T-helper 22 cell (primary cell): ENCODE data around the gene CELSR1.

Experiments used
- DNase-seq: peaks from one replicate; pipeline ENCODE4 v3.0.0-alpha.2; 2020; ENCODE audit warnings: low read depth

The CELSR1 gene

GRCh38 chr22:46458525-46458924 is 78.9 kb downstream of the CELSR1 start:
- no peak for DNase-seq

GRCh38 chr22:46457502-46458488 is 79.6 kb downstream of the CELSR1 start:
- DNase-seq, result no peak

GRCh38 chr22:46456818-46457163 is 80.6 kb downstream of the CELSR1 start:
- no peak for DNase-seq

DNA sequence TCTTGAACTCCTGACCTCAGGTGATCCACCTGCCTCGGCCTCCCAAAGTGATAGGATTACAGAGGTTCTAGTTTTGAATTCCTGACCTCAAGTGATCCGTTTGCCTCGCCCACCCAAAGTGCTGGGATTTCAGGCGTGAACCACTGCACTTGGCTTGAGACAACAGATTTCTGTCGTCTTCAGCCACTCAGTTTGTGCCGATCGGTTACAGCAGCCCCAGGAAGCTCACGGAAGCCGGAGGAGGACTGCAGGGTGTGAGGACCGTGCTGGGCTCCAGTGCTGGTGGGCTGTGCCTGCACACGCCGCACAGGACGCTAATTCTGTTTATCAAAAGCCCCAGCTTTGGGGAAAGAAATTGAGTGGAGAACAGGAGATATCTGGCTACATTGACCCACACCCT is 82.0 kb downstream of the CELSR1 start:
- no peak for DNase-seq

- DNase-seq, result no peak
Measured at GRCh38 chr22:46454504-46455269, 82.7 kb downstream of the CELSR1 start.

GRCh38 chr22:46453829-46454503 is 83.5 kb downstream of the CELSR1 start:
- DNase-seq, result no peak

- no peak for DNase-seq
Measured at GRCh38 chr22:46453006-46453828, 84.2 kb downstream of the CELSR1 start.

GRCh38 chr22:46452195-46453005 is 85.0 kb downstream of the CELSR1 start:
- DNase-seq, result no peak

GRCh38 chr22:46451741-46452140 is 85.7 kb downstream of the CELSR1 start:
- DNase-seq, result no peak

DNA sequence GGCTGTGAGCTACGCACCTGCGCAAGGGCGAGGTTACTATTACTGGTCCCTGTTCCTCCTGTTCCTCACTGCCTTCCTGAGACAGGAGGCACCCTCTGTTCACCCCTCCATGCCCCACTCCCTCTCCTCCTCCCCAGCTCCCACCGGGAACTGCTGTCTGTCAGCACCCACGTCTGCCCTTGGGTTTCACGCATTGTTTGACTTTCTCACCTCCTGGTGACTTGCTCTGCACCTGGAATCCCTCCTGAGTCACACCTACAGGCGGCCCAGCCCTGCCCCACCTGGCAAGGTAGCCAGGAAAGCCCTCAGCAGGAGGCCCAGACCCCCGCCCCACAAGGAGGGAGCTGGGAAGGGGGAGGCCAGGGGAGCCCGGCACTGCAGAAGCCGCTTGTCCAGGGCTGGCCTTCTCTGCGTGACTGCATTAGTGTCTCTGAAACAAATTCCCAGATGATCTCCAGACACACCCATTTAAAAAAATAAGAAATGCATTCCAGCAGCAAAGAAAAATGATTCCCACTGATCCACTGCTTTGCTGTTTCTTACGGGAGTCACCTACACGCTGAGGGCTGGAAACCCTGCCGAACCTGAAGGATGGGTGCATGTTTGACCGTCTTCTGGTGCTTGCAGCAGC is 86.4 kb downstream of the CELSR1 start:
- no peak for DNase-seq

DNA sequence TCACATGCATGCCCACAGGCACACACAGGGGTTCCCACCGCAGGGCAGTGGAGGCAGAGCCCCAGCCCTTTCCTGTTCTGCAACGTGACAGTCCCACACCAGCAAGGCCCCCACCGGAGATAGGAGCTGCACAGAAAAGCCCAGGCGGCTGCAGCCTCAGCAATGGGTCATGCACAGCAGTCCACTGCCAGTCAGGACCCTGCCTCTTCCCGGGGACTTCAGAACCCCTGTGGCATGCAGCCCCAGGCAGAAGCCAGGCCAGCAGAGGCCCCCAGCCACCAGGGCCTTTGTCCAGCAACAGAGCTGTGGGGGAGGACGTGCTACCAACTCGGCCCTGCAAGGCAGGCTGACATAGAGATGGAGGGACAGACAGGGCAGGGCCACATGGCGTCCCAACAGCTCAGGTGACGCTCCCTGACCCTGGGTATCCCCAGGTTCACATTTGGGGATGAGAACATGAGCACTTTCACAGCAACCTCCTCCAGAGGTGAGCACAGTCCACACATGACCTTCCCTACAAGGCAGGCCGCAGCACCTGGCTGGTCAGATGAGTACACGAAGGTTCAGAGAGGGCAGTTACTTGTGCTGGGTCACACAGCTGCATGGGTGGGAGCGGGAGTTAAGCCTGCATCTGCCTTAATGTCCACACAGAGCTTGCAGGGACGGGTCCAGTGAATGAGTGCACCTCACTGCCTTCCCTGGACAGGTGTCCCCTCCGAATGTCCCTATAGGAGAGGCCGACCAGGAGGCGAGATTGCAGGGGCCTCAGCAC is 87.3 kb downstream of the CELSR1 start:
- no peak for DNase-seq

- no peak for DNase-seq
Measured at GRCh38 chr22:46449116-46449691, 88.2 kb downstream of the CELSR1 start.

DNA sequence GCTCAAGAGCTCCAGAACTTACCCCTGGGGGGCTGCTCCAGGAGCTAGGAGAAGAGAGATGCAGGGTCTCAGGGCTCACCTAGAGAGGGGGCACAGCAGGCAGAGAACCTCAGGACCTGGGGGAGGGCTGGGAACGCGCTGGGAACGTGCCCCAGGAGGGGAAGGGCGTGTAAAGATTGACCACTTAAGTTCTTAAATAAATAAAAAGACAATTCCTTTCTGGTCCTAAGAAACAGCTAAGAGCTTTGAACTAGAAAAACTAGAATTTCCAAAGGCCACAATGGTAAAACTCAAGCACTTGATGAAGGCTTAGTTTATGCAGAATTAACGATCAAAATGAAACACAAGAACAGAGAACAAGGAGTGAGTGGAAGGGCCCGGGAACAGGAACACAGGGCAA is 89.1 kb downstream of the CELSR1 start:
- no peak for DNase-seq

DNA sequence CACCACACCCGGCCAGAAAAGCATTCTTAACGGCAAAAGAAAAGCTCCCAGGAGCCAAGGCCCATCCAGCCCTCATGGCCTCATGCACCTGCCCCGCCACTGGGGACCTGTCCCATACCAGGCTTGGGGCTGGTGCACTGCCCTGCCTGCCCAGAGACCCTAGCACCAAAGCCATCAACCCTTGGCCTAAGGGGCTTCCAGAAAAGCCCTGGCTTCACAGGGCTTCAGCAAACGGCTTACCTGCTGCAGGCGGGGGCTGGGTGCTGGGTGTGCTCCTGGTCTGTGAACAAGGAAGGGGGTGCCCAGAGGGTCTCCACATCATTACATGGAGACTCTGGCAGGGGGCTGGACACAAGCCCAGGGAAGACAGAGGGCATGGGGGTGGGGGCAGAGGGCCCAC is 89.5 kb downstream of the CELSR1 start:
- no peak for DNase-seq

- DNase-seq, result no peak
Measured at GRCh38 chr22:46446799-46447198, 90.6 kb downstream of the CELSR1 start.

DNA sequence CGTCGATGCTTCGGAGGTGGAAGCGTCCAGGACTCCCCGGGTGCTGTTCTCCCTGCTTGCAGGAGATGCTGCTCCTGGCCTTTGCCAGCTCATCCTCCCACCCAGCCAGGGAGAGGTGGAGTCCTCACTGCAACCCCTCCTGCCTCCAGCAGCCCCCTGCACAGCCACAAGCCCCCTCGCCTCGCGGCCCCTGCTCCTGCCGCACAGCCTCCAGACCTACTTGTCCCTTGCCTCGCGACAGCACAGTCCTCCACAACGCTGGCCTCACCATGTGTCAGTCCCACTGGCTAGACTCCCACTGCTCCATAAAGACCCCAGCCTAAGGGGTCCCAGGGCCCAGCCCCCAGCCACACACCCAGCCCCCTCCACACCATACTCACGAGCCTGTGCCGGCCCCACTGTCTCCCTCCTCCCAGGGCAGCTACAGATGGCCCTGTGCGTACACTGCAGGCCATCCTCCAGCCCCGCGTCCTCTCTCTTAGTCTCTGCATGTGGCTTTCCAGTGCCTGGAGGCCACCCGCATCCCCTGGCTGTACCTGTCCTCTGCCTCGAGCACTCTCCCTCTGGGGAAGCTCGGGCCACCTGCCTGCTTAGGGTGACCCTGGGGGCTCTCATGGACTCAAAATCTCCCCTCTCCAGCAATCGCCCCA is 91.5 kb downstream of the CELSR1 start:
- DNase-seq, result no peak

- DNase-seq, result no peak
Measured at GRCh38 chr22:46444390-46444854, 93.0 kb downstream of the CELSR1 start.

GRCh38 chr22:46443850-46444389 is 93.5 kb downstream of the CELSR1 start:
- no peak for DNase-seq
